GM12891 (cell line): Measurements from ENCODE around the gene MAP7D3.

Source experiments
- PAX5 ChIP-seq: IDR thresholded peaks from 2 replicates; pipeline ENCODE4 v1.6.1; 2011; ENCODE audit warnings: low read length, moderate library complexity, mild to moderate bottlenecking; ENCODE audit not compliant: insufficient read depth, severe bottlenecking
- POLR2A ChIP-seq: IDR thresholded peaks from 2 replicates; pipeline ENCODE4 v1.6.1; 2011; ENCODE audit warnings: low read depth, low read length, control low read depth
- POLR2AphosphoS5 ChIP-seq: IDR thresholded peaks from 2 replicates; pipeline ENCODE4 v1.6.1; 2011; ENCODE audit warnings: low read depth, low read length, control low read depth
- SPI1 ChIP-seq: IDR thresholded peaks from 2 replicates; pipeline ENCODE4 v1.6.1; 2011; ENCODE audit warnings: low read depth, low read length, control low read depth
- TAF1 ChIP-seq: IDR thresholded peaks from 2 replicates; pipeline ENCODE4 v1.6.1; 2011; ENCODE audit warnings: low read depth, low read length, control low read depth

GRCh38 chrX:136190038-136190713 is 61.0 kb downstream of the MAP7D3 start:
- TF ChIP-seq POLR2A (no peak), SPI1 (no peak), POLR2AphosphoS5 (no peak), PAX5 (no peak), TAF1 (no peak)
